HL-60/S4 treated with retinoic acid at 250 ng/mL for 4 days and 3 days (cell line): ENCODE data around the gene CCL3.
"Not testable (repeated sequence)": the region's sequence is repeated elsewhere in the genome, so short reads cannot be mapped to it uniquely, and the experiment has no call there.

ENCODE experiments used
- in situ Hi-C: fragments of 300-500 bp; cut with MboI; formaldehyde crosslinking; loops from 2 replicates; pipeline ENCODE4 v1.7.0; 2022; ENCODE audit warnings: low sequenced_read_pairs

CCL3 gene

GRCh38 chr17:36089888-36090836 is at the start of gene CCL3:
Gene CCL3 (minus strand): TSS chr17:36090143. CDS start chr17:36090058, 85 bp downstream.
- in situ Hi-C loops, result no loop called here

GRCh38 chr17:36136439-36136838 is 46.5 kb upstream of the CCL3 start:
- in situ Hi-C loops, result no loop called here

- in situ Hi-C loops, result no loop called here
These were observed 46.1 kb upstream of the CCL3 start for GRCh38 chr17:36136036-36136435.

- in situ Hi-C loops, result no loop called here
These were observed 45.5 kb upstream of the CCL3 start for GRCh38 chr17:36135465-36135864.

- in situ Hi-C loops, result loop anchor here (5.0 kb wide), 1 partner anchor 49 kb away; no protein-coding TSS in a partner anchor
These were observed 43.8 kb upstream of the CCL3 start for GRCh38 chr17:36133602-36134236.

- in situ Hi-C loops, result loop anchor here (5.0 kb wide), 1 partner anchor 50 kb away; no protein-coding TSS in a partner anchor
These were observed 42.5 kb upstream of the CCL3 start for GRCh38 chr17:36132421-36132831.

- in situ Hi-C loops, result loop anchor here (5.0 kb wide), 1 partner anchor 50 kb away; no protein-coding TSS in a partner anchor
These were observed 42.0 kb upstream of the CCL3 start for GRCh38 chr17:36131931-36132330.

- in situ Hi-C loops, result loop anchor here (5.0 kb wide), 1 partner anchor 51 kb away; no protein-coding TSS in a partner anchor
These were observed 41.5 kb upstream of the CCL3 start for GRCh38 chr17:36131421-36131820.

- in situ Hi-C loops, result loop anchor here (5.0 kb wide), 1 partner anchor 52 kb away; no protein-coding TSS in a partner anchor
These were observed 40.4 kb upstream of the CCL3 start for GRCh38 chr17:36130346-36130745.

- in situ Hi-C loops, result loop anchor here (5.0 kb wide), 1 partner anchor 53 kb away; no protein-coding TSS in a partner anchor
These were observed 39.7 kb upstream of the CCL3 start for GRCh38 chr17:36129616-36130015.

- in situ Hi-C loops, result no loop called here
These were observed 38.6 kb upstream of the CCL3 start for GRCh38 chr17:36128411-36128978.

- in situ Hi-C loops, result no loop called here
These were observed 38.0 kb upstream of the CCL3 start for GRCh38 chr17:36127911-36128310.

- in situ Hi-C loops, result no loop called here
These were observed 37.4 kb upstream of the CCL3 start for GRCh38 chr17:36127199-36127893.

GRCh38 chr17:36124879-36125824 is 35.2 kb upstream of the CCL3 start:
- in situ Hi-C loops, result no loop called here

GRCh38 chr17:36123431-36123830 is 33.5 kb upstream of the CCL3 start:
- in situ Hi-C loops, result no loop called here

GRCh38 chr17:36121099-36121498 is 31.2 kb upstream of the CCL3 start:
- in situ Hi-C loops, result not testable (repeated sequence)

- in situ Hi-C loops, result no loop called here
These were observed 30.3 kb upstream of the CCL3 start for GRCh38 chr17:36120221-36120620.

GRCh38 chr17:36118477-36119353 is 28.8 kb upstream of the CCL3 start:
- in situ Hi-C loops, result no loop called here
